LoVo (cell line): ENCODE results near the gene TMEM8B.

ENCODE experiments used
- DNase-seq: peaks from one replicate; pipeline ENCODE4 v3.0.0-alpha.2; 2016; ENCODE audit warnings: low spot score

TMEM8B gene

GRCh38 chr9:35829084-35829763 lies at the start of gene TMEM8B:
TSS of gene TMEM8B (plus strand) at chr9:35829228. CDS start at chr9:35829448, 220 bp downstream.
- peak; percentile 90 for DNase-seq

- DNase-seq, result no peak
These were observed 48.0 kb upstream of the TMEM8B start for GRCh38 chr9:35781066-35781465.

GRCh38 chr9:35783418-35783817 lies 45.6 kb upstream of the TMEM8B start:
- no peak for DNase-seq

- DNase-seq, result no peak
These were observed 39.5 kb upstream of the TMEM8B start for GRCh38 chr9:35789541-35789940.

GRCh38 chr9:35790025-35790384 lies 39.0 kb upstream of the TMEM8B start:
- DNase-seq, result no peak

GRCh38 chr9:35790385-35791296 lies 38.4 kb upstream of the TMEM8B start:
- peak; percentile 58 for DNase-seq

- no peak for DNase-seq
These were observed 37.6 kb upstream of the TMEM8B start, which contains the start of gene NPR2 for GRCh38 chr9:35791297-35791921. TSS of gene NPR2 (plus strand) at chr9:35791591. CDS start at chr9:35792409, 818 bp downstream.

- no peak for DNase-seq
These were observed 36.8 kb upstream of the TMEM8B start for GRCh38 chr9:35792024-35792813.

GRCh38 chr9:35792826-35793225 lies 36.2 kb upstream of the TMEM8B start:
- no peak for DNase-seq

- DNase-seq, result no peak
These were observed 35.6 kb upstream of the TMEM8B start for GRCh38 chr9:35793461-35793860.

- no peak for DNase-seq
These were observed 33.3 kb upstream of the TMEM8B start for GRCh38 chr9:35795695-35796094.

GRCh38 chr9:35797311-35798109 lies 31.5 kb upstream of the TMEM8B start:
- DNase-seq, result no peak

- DNase-seq, result no peak
These were observed 30.2 kb upstream of the TMEM8B start for GRCh38 chr9:35798658-35799374.

GRCh38 chr9:35800530-35800929 lies 28.5 kb upstream of the TMEM8B start:
- DNase-seq, result no peak

- no peak for DNase-seq
These were observed 27.5 kb upstream of the TMEM8B start for GRCh38 chr9:35801328-35802128.

- no peak for DNase-seq
These were observed 22.9 kb upstream of the TMEM8B start for GRCh38 chr9:35806101-35806500.

GRCh38 chr9:35808433-35808832 lies 20.6 kb upstream of the TMEM8B start:
- DNase-seq, result no peak

- DNase-seq, result no peak
These were observed 18.9 kb upstream of the TMEM8B start for GRCh38 chr9:35810122-35810521.

- no peak for DNase-seq
These were observed 17.5 kb upstream of the TMEM8B start for GRCh38 chr9:35811381-35812024.
